A549 (cell line): Measurements from ENCODE around the gene IRF8.

Experiments used
- HEYL ChIP-seq: fragments of 250-450 bp; sonication (Bioruptor Pico); IDR thresholded peaks from 2 replicates; pipeline ENCODE4 v1.8.0; 2021; ENCODE audit warnings: mild to moderate bottlenecking, moderate library complexity
- POLR2A ChIP-seq: IDR thresholded peaks from 2 replicates; pipeline ENCODE4 v1.6.1; 2012; ENCODE audit warnings: mild to moderate bottlenecking, low read length
- ZFP36 ChIP-seq: fragments of 450-650 bp; IDR thresholded peaks from 2 replicates; pipeline ENCODE4 v1.6.1; 2014; ENCODE audit warnings: borderline replicate concordance; ENCODE audit not compliant: partially characterized antibody

DNA sequence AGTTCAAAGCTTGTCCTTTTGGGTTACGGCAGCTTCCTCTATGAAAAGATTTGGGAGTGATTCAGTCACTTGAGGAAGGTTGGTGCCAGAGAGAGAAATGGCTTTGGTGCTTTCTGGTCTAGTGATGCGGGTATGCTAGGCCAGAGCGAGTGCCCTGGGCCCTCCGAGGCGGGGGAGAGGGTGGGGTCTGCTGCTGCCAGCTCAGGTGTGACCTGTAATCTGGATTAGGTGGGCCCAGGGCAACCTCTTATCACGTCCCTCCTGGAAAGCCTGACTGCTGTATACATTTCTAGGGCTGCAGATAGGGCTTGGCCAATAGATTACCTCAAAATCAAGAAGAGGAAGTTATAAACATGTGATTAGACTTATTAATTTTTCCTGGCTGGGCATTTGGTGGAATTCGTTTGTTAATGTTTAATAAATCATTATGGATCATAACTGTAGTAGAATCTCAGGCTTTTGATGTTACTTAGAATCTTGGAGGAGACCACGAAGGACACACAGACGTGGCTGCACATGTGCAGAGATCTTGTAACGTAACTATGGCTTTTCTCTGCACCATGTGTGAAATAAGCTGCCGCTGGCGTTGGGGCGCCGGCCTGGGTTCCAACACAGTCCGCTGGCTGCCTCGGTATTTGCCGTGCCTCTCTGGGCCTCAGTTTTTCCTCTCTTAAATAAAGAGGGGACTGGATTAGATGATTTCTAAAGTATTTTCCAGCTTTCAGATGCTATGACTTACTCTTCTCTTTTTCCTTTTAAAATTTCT is 1.2 kb downstream of the IRF8 start:
- TF ChIP-seq POLR2A = no peak
- no peak for TF ChIP-seq HEYL (CRISPR knock-in tag)
- no peak for TF ChIP-seq ZFP36
